ENCODE data around the gene HDLBP. TPM values are rescaled to one million over a fixed set of nuclear protein-coding genes. Genes with fewer than 3 reads are reported as not detected.

HDLBP gene
- total RNA-seq, 2 experiments from 2014 or later = 259 to 348 TPM

- Mint-ChIP-seq H3K27ac (no peak overlapping the region), H3K36me3 (ENCODE audit: low read depth) (peaks cover 83% of the 10 kb centered on the region), H3K9me3 (ENCODE audit: low read depth) (no peaks in the 10 kb centered on the region), H3K27me3 (no peaks in the 10 kb centered on the region), H3K4me1 (no peaks in the 10 kb centered on the region), H3K4me3 (no peak overlapping the region)
- ChIA-PET CTCF (interaction anchor here (0.6 kb wide), 1 partner anchor 46 kb away, joined by 3 read pairs; no protein-coding TSS in a partner anchor), POLR2A (no interaction called here)
- no peak for ATAC-seq
- no peak for DNase-seq
- intact Hi-C loops (cut with DNase I, micrococcal nuclease) = no loop called here
Measured at GRCh38 chr2:241244368-241244767, 71.1 kb downstream of the HDLBP start.

DNA sequence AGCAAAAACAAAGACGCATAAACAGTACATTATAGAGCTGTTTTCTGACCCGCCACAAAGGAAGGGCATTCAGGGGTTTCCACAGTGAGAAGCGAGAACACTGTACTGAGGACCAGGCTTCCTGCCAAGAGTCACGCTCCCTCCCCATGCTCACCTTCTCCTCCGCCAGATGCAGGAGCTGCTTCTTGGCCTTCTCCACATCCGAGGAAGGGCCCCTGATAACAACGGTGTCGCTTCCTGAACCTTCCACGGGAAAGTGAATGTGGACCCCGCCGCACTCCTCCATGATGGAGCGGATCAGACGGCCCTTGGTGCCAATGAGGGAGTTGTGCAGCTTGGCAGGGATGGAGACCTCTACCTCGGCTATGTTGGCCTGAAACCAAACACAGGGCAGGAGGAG, 73.2 kb downstream of the HDLBP start:
- Mint-ChIP-seq H3K4me1 (no peaks in the 10 kb centered on the region), H3K9me3 (ENCODE audit: low read depth) (no peaks in the 10 kb centered on the region), H3K27ac (peak overlapping the region; percentile 11), H3K27me3 (no peaks in the 10 kb centered on the region), H3K36me3 (ENCODE audit: low read depth) (peaks cover 84% of the 10 kb centered on the region), H3K4me3 (no peak overlapping the region)
- no peak for ATAC-seq
- no peak for DNase-seq
- CTCF ChIA-PET = no interaction called here
- intact Hi-C loops (cut with DNase I, micrococcal nuclease) = no loop called here
- POLR2A ChIA-PET = no interaction called here

DNA sequence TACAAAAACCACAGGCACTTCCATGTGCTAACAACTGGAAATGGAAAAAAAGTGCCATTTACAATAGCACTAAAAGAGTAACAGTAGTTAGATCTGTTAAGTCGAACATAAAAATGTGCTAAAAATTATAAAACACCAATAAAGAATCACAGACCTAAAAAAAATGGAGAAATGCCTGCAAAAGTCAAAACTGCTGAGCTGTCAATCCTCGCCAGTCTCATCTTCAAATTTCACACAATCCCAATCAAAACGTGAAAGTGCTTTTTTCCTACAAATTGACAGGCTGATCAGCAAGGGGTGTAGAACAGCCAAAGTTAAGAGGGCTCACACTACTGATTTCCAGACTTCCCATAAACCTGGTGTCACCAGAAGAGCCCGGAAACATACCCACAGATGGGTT, 73.8 kb downstream of the HDLBP start:
- no peak for DNase-seq
- H3K27me3 Mint-ChIP-seq = no peaks in the 10 kb centered on the region
- H3K9me3 Mint-ChIP-seq (ENCODE audit: low read depth) = no peaks in the 10 kb centered on the region
- no peak overlapping the region for H3K4me3 Mint-ChIP-seq
- no peak for ATAC-seq
- H3K4me1 Mint-ChIP-seq = no peaks in the 10 kb centered on the region
- no peak overlapping the region for H3K27ac Mint-ChIP-seq
- ChIA-PET CTCF (no interaction called here), POLR2A (no interaction called here)
- peaks cover 82% of the 10 kb centered on the region for H3K36me3 Mint-ChIP-seq (ENCODE audit: low read depth)
- intact Hi-C loops (cut with DNase I, micrococcal nuclease) = no loop called here

GRCh38 chr2:241240320-241241004, 75.0 kb downstream of the HDLBP start:
- Mint-ChIP-seq H3K9me3 (ENCODE audit: low read depth) (no peaks in the 10 kb centered on the region), H3K4me1 (no peaks in the 10 kb centered on the region), H3K4me3 (no peak overlapping the region), H3K27ac (no peak overlapping the region), H3K27me3 (no peaks in the 10 kb centered on the region), H3K36me3 (ENCODE audit: low read depth) (peaks cover 83% of the 10 kb centered on the region)
- intact Hi-C loops (cut with DNase I, micrococcal nuclease) = no loop called here
- no peak for ATAC-seq
- ChIA-PET CTCF (no interaction called here), POLR2A (no interaction called here)
- DNase-seq = no peak

DNA sequence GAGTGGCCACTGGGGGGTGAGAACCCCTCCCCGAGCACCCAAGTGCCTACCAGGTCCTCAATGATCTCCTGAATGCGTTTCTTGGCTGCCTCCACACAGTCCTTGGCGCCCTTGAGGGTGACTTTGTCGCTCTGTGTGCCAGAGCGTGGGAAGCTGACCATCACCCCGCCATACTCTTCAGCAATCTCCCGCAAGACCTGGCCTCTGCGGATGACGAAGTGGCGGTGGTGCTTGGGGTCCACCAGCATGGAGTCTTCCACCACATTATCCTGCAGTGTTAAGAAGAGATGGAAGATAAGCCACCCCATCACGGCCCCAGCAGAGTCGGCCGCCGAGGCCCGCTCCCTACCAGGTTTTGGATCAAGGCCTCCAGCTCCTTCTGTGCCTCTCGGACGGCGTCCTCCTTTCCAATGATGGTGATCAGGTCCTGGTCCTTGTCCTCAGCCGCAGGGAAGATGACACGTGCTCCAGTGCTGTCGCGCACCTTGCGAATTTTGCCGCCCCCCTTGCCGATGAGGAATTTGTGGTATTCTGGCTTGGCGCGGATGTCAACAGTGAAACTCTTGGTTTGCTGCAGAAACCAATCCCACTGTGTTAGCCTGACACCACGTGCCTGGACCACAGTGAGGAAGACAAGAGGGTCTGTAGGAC, 75.8 kb downstream of the HDLBP start:
- intact Hi-C loops (cut with DNase I, micrococcal nuclease) = no loop called here
- CTCF ChIA-PET = no interaction called here
- Mint-ChIP-seq H3K36me3 (ENCODE audit: low read depth) (peaks cover 90% of the 10 kb centered on the region), H3K27ac (no peak overlapping the region), H3K9me3 (ENCODE audit: low read depth) (no peaks in the 10 kb centered on the region), H3K27me3 (no peaks in the 10 kb centered on the region), H3K4me3 (no peak overlapping the region), H3K4me1 (no peaks in the 10 kb centered on the region)
- DNase-seq (no peak), ATAC-seq (no peak)
- POLR2A ChIA-PET = no interaction called here

GRCh38 chr2:241238693-241239198, 76.7 kb downstream of the HDLBP start:
- intact Hi-C loops (cut with DNase I, micrococcal nuclease) = no loop called here
- ATAC-seq (no peak), DNase-seq (no peak)
- Mint-ChIP-seq H3K4me3 (no peak overlapping the region), H3K27me3 (no peaks in the 10 kb centered on the region), H3K27ac (no peak overlapping the region), H3K4me1 (no peaks in the 10 kb centered on the region), H3K36me3 (ENCODE audit: low read depth) (peaks cover 90% of the 10 kb centered on the region), H3K9me3 (ENCODE audit: low read depth) (no peaks in the 10 kb centered on the region)
- POLR2A ChIA-PET = no interaction called here
- CTCF ChIA-PET = no interaction called here

DNA sequence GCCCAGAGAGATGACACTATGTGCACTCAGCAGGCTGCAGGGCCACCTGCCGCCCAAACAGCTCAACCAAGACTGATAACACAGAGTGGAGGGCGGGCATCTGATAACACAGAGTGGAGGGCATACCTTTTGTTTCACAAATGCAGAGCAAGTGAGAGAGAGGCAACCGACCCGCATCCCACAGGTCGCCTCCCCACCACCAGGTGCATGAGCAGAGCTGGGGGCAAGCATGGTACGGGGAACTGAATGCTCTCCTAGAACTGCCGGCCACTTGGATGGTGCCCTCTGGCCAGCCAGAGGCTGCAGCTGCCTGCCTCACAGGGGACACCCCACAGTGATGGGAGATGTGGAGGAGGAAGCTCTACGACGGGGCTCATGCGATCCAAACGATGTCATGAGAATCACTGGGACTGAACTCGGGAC, 77.5 kb downstream of the HDLBP start:
- Mint-ChIP-seq H3K9me3 (ENCODE audit: low read depth) (no peaks in the 10 kb centered on the region), H3K4me3 (no peak overlapping the region), H3K27me3 (no peaks in the 10 kb centered on the region), H3K36me3 (ENCODE audit: low read depth) (peaks cover 91% of the 10 kb centered on the region), H3K4me1 (no peaks in the 10 kb centered on the region), H3K27ac (no peak overlapping the region)
- POLR2A ChIA-PET = no interaction called here
- intact Hi-C loops (cut with DNase I, micrococcal nuclease) = no loop called here
- no peak for ATAC-seq
- CTCF ChIA-PET = no interaction called here
- DNase-seq = no peak

DNA sequence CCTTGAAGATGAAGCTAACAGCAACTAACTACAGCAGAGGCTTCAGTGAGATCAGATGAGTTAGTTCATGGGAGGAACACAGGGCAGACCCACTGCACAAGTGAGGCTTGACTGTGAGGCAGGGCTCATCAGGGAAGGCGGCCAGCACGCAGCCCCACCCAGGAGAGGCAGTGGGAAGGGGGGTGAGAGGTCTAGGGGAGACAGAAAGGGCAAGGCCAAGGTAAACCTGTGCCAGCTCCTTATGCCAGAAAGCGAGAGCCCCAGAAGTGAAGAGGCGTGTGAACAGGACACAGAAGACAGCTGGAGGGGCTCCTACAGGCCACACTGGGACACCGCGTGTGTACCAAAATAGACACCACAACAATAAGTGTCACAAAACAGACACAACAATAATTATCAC, 78.4 kb downstream of the HDLBP start:
- peaks cover 85% of the 10 kb centered on the region for H3K36me3 Mint-ChIP-seq (ENCODE audit: low read depth)
- CTCF ChIA-PET = no interaction called here
- H3K27me3 Mint-ChIP-seq = no peaks in the 10 kb centered on the region
- DNase-seq (no peak), ATAC-seq (no peak)
- POLR2A ChIA-PET = no interaction called here
- no peaks in the 10 kb centered on the region for H3K9me3 Mint-ChIP-seq (ENCODE audit: low read depth)
- intact Hi-C loops (cut with DNase I, micrococcal nuclease) = no loop called here
- H3K4me3 Mint-ChIP-seq = no peak overlapping the region
- no peak overlapping the region for H3K27ac Mint-ChIP-seq
- no peaks in the 10 kb centered on the region for H3K4me1 Mint-ChIP-seq

DNA sequence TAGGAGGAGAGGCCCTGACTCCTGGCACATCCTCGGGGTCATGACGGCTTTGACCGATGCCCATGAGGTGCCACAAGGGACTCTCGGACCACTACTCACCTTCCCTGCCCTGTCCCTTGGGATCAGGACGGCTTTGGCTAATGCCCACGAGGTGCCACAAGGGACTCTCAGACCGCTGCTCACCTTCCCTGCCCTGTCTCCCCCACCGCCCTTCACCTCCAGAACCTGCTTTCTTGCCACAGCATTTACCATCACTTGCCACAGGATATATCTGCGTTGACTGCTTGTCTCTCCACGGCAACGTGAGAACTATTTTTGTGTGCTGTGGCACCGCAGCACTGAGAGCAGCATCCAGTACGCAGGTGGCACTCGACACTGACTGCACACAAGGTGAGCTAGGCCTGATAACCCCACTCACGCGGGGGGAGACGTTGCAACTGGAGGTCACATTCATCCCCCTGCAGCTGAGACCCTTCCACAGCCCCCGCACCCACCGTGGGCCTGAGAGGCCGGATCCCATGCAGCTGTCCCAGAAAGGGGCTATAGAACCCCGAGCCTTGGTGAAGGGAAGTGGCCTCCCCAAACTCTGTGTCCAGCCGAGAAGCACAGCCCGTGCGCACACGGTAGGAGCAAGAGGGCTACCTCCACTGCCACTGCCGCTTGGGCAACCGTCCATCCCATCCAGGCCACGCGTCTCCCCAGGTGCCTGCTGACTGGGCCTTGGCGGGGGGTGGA, 79.4 kb downstream of the HDLBP start:
- H3K36me3 Mint-ChIP-seq (ENCODE audit: low read depth) = peaks cover 85% of the 10 kb centered on the region
- ATAC-seq = no peak
- ChIA-PET POLR2A (no interaction called here), CTCF (interaction anchor here (0.5 kb wide), 1 partner anchor 382 kb away, joined by 3 read pairs; no protein-coding TSS in a partner anchor)
- no peaks in the 10 kb centered on the region for H3K27me3 Mint-ChIP-seq
- no peak overlapping the region for H3K27ac Mint-ChIP-seq
- intact Hi-C loops (cut with DNase I, micrococcal nuclease) = no loop called here
- no peaks in the 10 kb centered on the region for H3K4me1 Mint-ChIP-seq
- H3K9me3 Mint-ChIP-seq (ENCODE audit: low read depth) = no peaks in the 10 kb centered on the region
- DNase-seq = no peak
- no peak overlapping the region for H3K4me3 Mint-ChIP-seq

- Mint-ChIP-seq H3K27ac (no peak overlapping the region), H3K36me3 (ENCODE audit: low read depth) (peaks cover 79% of the 10 kb centered on the region), H3K27me3 (no peaks in the 10 kb centered on the region), H3K9me3 (ENCODE audit: low read depth) (no peaks in the 10 kb centered on the region), H3K4me1 (no peaks in the 10 kb centered on the region), H3K4me3 (no peak overlapping the region)
- ATAC-seq (no peak), DNase-seq (no peak)
- intact Hi-C loops (cut with DNase I, micrococcal nuclease) = no loop called here
- ChIA-PET CTCF (no interaction called here), POLR2A (no interaction called here)
Measured at GRCh38 chr2:241234962-241235740, 80.3 kb downstream of the HDLBP start.

GRCh38 chr2:241234066-241234790, 81.2 kb downstream of the HDLBP start:
- POLR2A ChIA-PET = no interaction called here
- peaks cover 77% of the 10 kb centered on the region for H3K36me3 Mint-ChIP-seq (ENCODE audit: low read depth)
- no peaks in the 10 kb centered on the region for H3K27me3 Mint-ChIP-seq
- CTCF ChIA-PET = interaction anchor here (1.1 kb wide), 1 partner anchor 15 kb away, joined by 3 read pairs; no protein-coding TSS in a partner anchor
- H3K27ac Mint-ChIP-seq = no peak overlapping the region
- DNase-seq (no peak), ATAC-seq (no peak)
- no peaks in the 10 kb centered on the region for H3K4me1 Mint-ChIP-seq
- no peak overlapping the region for H3K4me3 Mint-ChIP-seq
- intact Hi-C loops (cut with DNase I, micrococcal nuclease) = no loop called here
- H3K9me3 Mint-ChIP-seq (ENCODE audit: low read depth) = no peaks in the 10 kb centered on the region
